ENCODE measurements around the gene TP73. TPM values are rescaled to one million over a fixed set of nuclear protein-coding genes. Genes with fewer than 3 reads are reported as not detected.

The TP73 gene
- total RNA-seq, 1 experiment from 2014 or later = 19.2 TPM

DNA sequence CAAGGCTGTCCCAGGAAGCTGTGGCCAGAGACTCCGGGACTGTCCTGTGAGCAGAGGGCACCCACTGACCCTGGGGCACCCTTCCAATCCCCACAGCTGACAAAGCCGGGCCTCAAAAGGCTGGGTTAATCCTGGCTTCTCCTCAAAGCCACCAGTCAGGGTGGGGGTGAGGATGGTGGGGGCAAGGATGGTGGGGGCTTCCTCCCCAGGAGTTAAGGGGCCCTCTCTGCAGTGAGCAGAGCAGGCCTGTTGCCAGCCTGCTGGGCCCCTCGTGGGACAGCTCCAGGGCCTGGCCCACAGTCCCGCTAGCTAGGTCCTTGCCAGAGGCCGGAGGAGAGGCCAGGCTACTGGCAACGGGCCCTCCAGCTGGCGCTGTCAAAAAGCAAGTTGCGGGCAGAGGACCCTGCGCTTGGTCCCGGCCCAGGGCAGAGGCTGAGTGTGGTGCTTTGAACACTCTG is 62.0 kb downstream of the TP73 start (continued):
- TF ChIP-seq, protein P1, sequence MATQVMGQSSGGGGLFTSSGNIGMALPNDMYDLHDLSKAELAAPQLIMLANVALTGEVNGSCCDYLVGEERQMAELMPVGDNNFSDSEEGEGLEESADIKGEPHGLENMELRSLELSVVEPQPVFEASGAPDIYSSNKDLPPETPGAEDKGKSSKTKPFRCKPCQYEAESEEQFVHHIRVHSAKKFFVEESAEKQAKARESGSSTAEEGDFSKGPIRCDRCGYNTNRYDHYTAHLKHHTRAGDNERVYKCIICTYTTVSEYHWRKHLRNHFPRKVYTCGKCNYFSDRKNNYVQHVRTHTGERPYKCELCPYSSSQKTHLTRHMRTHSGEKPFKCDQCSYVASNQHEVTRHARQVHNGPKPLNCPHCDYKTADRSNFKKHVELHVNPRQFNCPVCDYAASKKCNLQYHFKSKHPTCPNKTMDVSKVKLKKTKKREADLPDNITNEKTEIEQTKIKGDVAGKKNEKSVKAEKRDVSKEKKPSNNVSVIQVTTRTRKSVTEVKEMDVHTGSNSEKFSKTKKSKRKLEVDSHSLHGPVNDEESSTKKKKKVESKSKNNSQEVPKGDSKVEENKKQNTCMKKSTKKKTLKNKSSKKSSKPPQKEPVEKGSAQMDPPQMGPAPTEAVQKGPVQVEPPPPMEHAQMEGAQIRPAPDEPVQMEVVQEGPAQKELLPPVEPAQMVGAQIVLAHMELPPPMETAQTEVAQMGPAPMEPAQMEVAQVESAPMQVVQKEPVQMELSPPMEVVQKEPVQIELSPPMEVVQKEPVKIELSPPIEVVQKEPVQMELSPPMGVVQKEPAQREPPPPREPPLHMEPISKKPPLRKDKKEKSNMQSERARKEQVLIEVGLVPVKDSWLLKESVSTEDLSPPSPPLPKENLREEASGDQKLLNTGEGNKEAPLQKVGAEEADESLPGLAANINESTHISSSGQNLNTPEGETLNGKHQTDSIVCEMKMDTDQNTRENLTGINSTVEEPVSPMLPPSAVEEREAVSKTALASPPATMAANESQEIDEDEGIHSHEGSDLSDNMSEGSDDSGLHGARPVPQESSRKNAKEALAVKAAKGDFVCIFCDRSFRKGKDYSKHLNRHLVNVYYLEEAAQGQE (IDR thresholded peaks at IDR 0.05; ENCODE audit: low read depth) = no peak
- TF ChIP-seq SP1 (IDR thresholded peaks at IDR 0.05; ENCODE audit: low read depth) = no peak
- TF ChIP-seq TCF7L2 (IDR thresholded peaks at IDR 0.05; ENCODE audit: borderline replicate concordance, extremely low read depth, insufficient read depth, insufficient read length) = no peak
- TF ChIP-seq SIN3A (IDR thresholded peaks at IDR 0.05; ENCODE audit: low read depth) = no peak

DNA sequence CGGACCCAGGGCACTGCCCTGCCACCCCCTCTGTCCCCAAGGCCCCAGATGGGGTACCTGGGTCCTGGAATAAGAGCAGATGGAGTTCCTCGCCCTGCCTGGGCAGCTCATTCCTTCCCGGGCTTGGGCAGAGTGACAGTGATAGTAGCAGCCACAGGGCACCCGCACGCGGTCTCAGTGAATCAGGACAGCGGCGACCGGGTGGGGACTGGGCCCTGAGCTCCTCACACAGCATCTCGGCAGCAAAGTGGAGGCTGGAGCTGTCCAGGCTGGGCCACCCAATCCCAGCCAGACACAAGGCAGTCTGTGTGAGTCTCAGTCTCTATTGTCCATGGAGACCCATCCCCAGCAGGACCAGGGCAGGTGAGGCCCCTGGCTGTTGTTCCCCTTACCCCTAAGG is 62.5 kb downstream of the TP73 start:
- Histone ChIP-seq H3K79me2 (ENCODE audit: insufficient read depth, low read length) (no peaks in the 10 kb centered on the region), H3K4me2 (ENCODE audit: low read length) (no peak overlapping the region), H3K27ac (ENCODE audit: low read depth, low read length) (no peak overlapping the region), H3K4me1 (ENCODE audit: control insufficient read depth in 1 of 2, insufficient read depth in 2 of 2, low read length in 2 of 2) (no peaks in the 10 kb centered on the region), H4K20me1 (ENCODE audit: insufficient read depth) (no peaks in the 10 kb centered on the region), H3K9ac (ENCODE audit: low read length) (no peak overlapping the region), H3K27me3 (ENCODE audit: insufficient read depth, low read length) (no peaks in the 10 kb centered on the region), H3K9me3 (ENCODE audit: control insufficient read depth in 1 of 2, insufficient read depth in 1 of 2, low read depth in 1 of 2, low read length in 2 of 2) (no peaks in the 10 kb centered on the region), H3K9me2 (ENCODE audit: insufficient read depth) (no peaks in the 10 kb centered on the region), H3K4me3 (replicated peaks in 1 of 2; ENCODE audit: low read depth in 1 of 2, low read length in 2 of 2) (no peak overlapping the region), H2AFZ (ENCODE audit: low read depth, low read length, poor library complexity, severe bottlenecking) (no peak overlapping the region), H3K36me3 (ENCODE audit: control insufficient read depth in 1 of 2, insufficient read depth in 2 of 2, low read length in 2 of 2) (no peaks in the 10 kb centered on the region)
- CTCF ChIA-PET = interaction anchor here (1.5 kb wide), 1 partner anchor 10 kb away, joined by 4 read pairs; no protein-coding TSS in a partner anchor
- BruUV-seq (replicated peaks) = no TSS peak
- TF ChIP-seq EZH2phosphoT487 (IDR thresholded peaks at IDR 0.05; ENCODE audit: borderline replicate concordance) (no peak), ZFX (IDR thresholded peaks at IDR 0.05) (no peak), YY1 (IDR thresholded peaks at IDR 0.05; ENCODE audit: extremely low read depth, insufficient replicate concordance, low read depth, low read length) (no peak), CBX3 (IDR thresholded peaks at IDR 0.05; ENCODE audit: low read depth) (no peak)
- POLR2A ChIA-PET = no interaction called here
- intact Hi-C loops (cut with micrococcal nuclease) = no loop called here
- DNase-seq (ENCODE audit: low read depth, low spot score) (no peak), ATAC-seq (no peak)
- RAD21 ChIA-PET (ENCODE audit: low non-redundant PET in 1 of 2, low total read pairs in 2 of 2, uncharacterized antibody in 2 of 2, unreplicated experiment in 2 of 2) = no interaction called here
